Activated CD8-positive, alpha-beta memory T cell treated with anti-CD3 and anti-CD28 coated beads for 36 hours (primary cell): ENCODE results near the gene KIF5C. TPM values are rescaled to one million over a fixed set of nuclear protein-coding genes. Genes with fewer than 3 reads are reported as not detected.

Source experiments
- CTCF ChIA-PET: fragments of 350-600 bp; sonication (Branson Sonifier 250); formaldehyde crosslinking; loops from one replicate; lab custom pipeline; 2021; ENCODE audit warnings: antibody characterized with exemption; lab: Charles Lee
- POLR2A ChIA-PET: fragments of 350-600 bp; sonication (Branson Sonifier 250); formaldehyde crosslinking; loops from one replicate; lab custom pipeline; 2021; ENCODE audit warnings: antibody characterized with exemption; lab: Charles Lee
- total RNA-seq, 2 experiments: library from RNA; stranded (reverse); gene quantifications; one replicate each; pipeline ENCODE4 v1.2.3, GENCODE V29; 2021

Gene KIF5C
- total RNA-seq, 2 experiments from 2014 or later = 24.3 to 25.4 TPM

DNA sequence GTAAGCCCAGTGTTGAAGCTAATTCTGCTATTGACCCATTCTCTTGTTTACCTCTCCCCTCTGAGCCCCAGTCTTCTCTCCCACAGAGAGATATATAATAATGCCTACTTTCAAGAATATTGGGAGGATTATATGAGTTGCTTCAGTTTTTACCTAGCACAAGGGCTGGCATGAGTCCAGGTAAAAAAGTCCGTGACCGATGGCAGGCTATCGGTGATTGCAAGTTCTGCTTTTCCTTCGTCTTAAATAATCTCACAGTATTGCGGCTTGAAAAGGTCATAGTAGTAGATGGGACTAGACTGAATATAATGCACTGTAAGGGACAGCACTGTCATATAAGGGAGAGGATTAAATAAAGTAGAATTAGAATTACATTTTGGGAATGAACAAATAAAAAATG lies 77.6 kb downstream of the KIF5C start:
- POLR2A ChIA-PET = no interaction called here
- CTCF ChIA-PET = no interaction called here

DNA sequence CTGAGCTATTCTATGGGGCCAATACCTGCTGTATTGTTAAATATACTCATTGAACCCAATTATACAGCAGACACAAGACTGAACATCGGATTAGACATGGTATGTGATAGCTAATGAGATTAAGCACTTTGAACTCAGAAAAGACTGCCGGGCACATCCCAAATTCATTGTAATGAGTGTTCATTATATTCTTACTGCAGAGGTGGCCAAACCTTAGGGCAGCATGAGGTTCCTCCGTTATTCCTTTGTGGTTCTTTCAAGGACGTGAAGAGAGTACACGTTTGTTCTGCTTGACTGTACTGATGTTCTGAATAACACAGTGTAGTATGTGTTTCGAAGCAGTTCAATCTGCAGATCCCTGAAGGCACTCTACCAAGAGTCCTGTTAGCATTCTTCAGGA lies 78.4 kb downstream of the KIF5C start:
- ChIA-PET CTCF (no interaction called here), POLR2A (no interaction called here)

DNA sequence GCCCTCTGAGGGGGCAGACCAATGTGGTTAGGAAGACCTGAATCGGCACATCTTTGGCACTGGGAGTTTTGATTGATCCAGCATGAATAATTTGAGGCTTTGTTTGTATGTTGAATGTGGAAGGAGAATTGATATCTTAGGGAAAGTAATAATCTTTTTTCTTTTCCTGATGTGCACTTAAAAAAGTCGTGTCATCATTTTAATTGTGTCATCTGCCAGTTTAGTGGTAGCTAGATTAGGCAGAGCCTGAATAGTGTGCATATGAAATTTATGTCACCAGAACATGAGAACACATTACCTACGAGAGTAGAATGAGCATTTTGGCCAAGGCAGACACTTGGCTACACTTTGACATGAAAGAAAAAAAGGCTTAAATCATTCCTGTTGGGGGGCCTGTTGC lies 79.5 kb downstream of the KIF5C start:
- ChIA-PET POLR2A (no interaction called here), CTCF (no interaction called here)

DNA sequence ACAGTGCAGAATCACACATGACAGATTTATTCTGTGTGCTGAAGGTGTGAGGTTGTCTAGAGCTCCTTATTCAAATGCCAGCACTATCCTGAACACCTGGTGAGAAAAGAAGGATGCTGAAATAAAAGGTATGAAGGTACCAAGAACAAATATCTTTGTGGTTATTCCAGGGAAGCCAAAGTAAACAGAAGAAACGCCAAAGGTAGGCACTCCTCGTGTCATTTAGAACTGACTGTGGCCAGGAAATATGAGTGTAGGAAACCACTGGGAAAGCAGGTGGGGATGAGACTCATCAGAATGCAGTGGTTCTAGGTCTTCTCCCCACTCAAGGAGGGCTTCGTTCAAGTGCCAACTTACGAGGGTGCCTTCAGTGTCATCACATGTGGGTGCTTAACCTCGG lies 80.8 kb downstream of the KIF5C start:
- ChIA-PET POLR2A (no interaction called here), CTCF (no interaction called here)

DNA sequence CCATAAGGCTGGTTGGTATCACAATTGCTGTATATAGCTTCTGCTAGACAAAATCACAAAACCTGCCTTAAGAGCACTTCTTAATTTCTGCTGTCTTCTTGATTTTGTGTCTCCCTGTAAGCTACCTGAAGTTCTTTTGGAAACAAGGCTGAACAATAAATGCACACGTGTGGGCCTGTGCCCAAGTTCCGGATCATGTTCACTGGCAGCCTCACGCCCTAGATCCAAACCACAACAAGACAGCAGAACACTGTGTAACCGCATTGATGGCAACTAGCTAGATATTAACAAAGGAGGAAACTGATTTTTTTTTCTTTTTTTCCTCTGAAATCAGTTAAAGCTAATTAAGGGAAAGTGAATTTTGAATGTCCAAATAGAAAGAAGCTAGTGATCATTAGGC lies 82.0 kb downstream of the KIF5C start:
- ChIA-PET CTCF (no interaction called here), POLR2A (no interaction called here)

DNA sequence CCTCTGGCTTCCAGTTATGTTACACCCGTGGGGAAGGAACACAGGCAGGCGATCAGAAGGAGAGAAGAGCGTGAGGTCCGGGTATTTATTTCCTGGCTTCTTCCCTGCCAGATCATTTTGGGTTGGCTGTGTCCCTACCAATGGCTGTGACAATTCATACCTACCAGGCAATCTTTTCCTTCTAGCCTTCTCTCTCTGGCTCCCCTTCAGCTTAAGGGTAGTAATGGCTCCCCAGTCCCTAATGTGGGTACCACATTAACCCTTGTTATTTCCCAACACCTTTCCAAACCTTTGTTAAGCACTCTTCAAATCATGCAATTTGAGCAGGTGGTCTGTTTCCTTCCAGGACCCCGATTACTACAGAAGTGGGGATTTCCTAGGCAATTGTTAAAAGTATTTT lies 84.7 kb downstream of the KIF5C start:
- CTCF ChIA-PET = interaction anchor here (1.4 kb wide), 1 partner anchor 58 kb away, joined by 4 read pairs; no protein-coding TSS in a partner anchor
- POLR2A ChIA-PET = no interaction called here

DNA sequence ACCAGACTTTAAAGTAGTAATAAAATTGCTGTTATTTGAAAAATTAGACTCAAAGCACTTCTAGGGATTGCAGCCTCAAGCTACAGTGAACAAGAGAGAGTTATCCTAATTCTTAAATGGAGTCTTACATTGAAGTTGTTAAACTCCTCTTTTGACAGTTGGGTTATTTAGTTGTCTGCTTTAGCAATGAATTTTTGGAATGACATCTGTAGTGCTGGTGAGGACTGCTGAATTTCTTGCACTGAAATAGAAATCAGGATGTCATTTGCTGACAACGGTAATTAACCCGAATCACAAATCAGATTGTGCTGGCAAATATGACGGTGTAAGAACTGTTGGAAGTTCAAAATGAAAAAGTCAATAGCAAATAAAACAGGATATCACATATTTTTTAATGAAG lies 85.5 kb downstream of the KIF5C start:
- CTCF ChIA-PET = no interaction called here

DNA sequence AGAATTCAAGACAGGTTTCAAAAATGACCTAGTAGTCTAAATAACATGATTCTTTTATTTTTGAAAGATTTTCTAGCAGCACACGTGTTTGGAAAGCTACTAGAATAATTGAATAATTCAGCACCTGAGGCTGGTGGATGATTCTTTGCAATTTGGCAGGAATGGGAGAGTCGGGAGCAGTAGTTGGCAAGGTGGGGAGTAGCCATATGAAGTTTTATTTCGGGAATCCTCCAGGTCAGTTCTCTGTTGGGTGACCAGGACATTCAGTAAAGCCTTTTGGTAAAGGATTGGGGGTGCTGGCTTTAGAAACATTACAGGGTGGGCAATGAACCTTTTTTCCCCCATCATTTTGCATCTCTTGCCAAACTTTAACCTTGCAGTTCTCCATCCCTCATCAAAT lies 88.4 kb downstream of the KIF5C start:
- ChIA-PET POLR2A (no interaction called here), CTCF (no interaction called here)

More for the DNA sequence above, 85.5 kb downstream of the KIF5C start:
- POLR2A ChIA-PET = no interaction called here

DNA sequence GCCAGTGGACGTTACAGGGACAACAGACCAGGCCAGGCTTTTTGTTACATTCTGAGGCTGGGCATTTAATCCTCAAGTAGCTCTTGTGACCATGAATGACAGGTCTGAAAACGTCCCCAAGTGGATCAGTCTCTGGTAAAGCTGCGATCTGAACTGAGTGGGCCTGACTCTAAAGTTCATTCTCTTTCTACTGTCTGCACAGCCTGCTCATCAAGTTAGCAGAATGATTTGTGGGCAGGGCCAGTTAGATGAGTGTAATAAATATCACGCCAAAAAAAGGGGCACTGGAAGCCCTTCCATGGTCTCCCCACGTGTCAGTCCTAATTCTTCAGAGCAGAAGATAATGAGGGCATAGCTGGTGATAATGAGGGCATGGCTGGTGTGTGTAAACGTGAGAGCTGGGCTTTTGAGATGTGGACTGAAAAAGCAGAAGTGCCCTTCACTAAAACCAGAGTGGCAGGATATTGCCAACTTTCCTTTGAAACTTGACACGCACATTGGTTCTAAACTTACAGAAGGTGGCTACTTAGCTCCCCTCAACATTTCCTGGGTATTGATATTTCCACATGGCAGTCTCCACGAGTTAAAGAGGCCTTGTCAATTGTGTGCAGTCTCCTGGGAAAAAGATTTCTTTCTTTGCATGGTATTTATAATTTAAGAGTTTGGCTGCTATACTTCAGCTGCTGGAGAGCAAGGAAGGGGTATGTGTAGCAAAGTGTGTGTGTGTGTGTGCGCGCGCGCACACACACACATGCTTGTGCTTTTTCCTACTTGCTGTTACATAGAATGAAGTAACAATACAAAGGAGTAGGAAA lies 90.8 kb downstream of the KIF5C start:
- ChIA-PET CTCF (no interaction called here), POLR2A (interaction anchor here (0.5 kb wide), 1 partner anchor 79 kb away, joined by 3 read pairs; no protein-coding TSS in a partner anchor)

DNA sequence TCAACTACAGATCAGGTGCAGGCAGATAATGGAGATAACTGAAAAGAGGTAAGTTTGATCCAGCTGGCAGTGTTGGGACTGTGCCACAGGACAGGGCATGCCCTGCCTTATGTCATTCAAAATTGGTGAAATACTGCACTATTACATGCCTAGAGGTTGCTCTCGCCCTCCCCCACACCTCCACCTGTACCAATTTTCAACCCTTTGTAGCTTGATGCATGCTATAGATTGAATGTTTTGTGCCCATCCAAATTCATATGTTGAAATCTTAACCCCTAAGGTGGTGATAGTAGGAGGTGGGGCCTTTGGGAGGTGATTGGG lies 91.4 kb downstream of the KIF5C start:
- ChIA-PET CTCF (no interaction called here), POLR2A (no interaction called here)

DNA sequence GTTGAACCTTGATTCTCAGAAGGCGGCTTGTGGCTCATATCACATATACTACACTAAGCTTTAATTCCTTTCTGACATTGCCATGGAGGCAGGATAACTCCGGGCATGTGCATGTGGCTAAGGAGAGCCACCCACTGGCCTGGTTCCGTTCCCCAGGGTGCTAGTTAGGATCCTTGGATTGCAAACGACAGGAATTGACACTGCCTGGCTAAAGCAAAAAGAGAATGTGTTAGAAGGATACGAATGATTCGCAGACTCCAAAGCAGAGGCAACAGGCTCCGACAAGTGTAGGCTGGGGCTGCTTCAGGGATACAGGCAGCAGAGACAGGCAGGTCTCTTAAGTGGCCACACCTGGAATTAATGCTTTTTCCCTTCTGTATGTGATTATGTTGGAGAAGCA lies 92.0 kb downstream of the KIF5C start:
- POLR2A ChIA-PET = no interaction called here
- CTCF ChIA-PET = no interaction called here

DNA sequence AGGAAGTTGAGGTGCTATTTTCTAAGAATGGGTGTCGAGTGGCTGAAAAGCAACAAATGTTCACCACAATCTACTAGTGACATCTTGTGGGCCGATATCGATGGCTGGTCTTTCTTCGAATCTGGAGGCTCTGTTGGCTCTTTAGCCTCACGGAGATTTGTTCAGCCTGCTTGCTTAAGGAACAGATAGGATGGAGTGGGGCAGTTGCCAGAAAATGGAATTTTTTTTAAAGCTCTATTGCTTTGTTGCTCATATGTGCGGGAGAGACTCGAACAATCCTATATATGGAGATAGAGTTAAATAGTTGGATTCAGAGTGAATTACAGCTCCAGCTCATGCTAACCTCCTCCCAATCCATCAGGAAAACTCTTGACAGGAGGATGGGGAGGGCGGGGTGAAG lies 92.6 kb downstream of the KIF5C start:
- CTCF ChIA-PET = no interaction called here
- POLR2A ChIA-PET = no interaction called here

DNA sequence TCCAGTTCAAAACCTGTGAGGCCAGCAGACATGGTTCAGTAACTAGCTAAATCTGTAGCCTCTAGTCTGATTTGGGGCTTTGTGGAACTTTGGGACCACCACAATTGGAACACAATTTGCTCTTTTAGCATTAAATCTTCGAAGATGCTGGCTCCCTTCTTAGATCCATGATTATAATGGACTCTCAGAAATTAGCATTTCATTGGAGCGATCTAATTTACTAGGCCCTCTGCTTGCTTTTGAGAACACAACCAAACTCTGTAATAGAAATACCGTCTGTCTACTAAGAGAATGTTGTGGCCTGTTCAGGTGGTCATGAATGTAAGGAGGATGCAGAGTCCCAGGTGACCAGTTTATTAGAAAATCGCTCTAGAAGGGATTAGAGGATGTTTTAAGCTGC lies 93.3 kb downstream of the KIF5C start:
- ChIA-PET POLR2A (no interaction called here), CTCF (no interaction called here)

DNA sequence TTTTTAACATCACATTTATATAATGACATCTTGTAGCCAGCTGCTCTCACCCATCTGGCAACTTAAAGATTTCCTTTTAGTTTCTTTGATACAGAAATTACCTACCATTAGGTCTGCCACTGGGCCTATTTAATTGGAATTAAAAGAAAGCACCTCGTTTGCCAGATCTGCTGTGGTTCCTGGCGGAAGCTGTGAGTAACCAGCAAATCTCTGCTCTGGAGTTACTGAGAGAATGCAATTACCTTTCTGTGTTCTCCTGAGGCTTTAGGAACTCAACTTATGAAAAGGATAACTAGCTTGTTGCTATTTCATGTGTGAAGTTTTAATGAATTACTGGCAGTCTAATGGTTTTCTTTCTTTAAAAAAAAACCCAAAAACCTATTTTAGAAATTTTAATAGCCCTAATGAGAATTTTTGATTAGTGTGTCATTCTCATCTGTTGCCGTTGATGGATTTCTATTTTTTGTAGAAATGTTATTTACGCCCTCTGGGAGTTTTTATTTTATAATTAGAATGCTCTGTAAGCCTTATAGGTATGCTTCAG lies 93.8 kb downstream of the KIF5C start:
- ChIA-PET CTCF (no interaction called here), POLR2A (no interaction called here)

DNA sequence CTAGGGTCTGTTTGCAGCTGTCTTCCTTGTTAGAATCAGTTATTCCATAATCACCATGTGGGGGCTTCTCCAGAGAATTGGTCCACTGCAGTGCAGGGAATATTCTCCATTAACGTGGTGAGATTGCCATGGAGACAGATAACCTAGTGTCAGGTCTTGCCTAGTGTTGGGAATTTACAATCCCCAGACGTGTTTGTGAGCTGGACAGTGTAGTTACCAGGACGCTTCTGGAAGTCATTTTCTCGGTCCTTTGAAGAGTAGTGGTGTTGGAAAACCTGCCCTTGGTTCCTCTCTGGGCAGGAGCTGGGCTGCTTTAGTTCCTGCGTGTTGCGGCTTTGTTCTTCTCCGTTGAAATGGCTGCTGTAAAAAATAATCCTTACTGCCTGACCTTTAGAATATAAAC lies 94.6 kb downstream of the KIF5C start:
- ChIA-PET POLR2A (no interaction called here), CTCF (interaction anchor here (0.6 kb wide), 1 partner anchor 95 kb away, joined by 3 read pairs; no protein-coding TSS in a partner anchor)

DNA sequence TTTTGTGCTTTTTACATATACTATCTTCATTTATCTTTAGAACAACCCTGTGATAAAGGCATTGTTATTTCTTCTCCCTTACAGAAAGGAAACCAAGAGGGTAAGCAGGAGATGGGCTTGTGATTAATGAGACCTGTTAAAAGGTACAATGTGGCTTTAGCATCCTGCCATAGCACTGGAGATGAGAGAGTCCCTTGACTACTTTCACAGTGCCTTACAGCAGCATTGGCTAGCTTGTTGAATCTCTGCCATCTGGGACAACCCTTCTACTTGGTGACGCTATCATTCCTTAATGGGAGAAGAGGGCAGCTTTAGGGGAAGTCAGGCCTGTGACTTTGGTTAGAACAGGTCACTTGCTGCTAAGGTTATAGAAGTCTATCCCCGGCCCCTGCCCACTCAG lies 95.4 kb downstream of the KIF5C start:
- ChIA-PET POLR2A (no interaction called here), CTCF (no interaction called here)

DNA sequence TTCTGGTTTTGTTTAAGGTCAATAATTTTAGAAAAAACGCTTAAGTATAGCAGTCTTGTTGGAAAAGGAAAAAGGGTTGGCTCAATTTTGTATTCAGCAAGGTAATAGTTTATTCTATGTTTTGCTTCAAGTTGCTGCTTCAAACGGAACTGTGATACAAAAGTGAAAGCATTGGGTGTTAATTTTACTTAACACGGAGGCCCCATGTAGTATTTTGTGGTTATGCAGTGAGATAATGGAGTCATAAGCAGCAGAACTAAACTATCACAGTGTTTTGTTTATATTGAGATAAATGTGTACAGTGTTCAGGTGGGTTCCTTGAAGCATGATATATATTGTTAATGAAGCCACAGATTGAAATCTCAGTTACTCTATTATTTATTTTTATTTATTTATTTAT lies 96.5 kb downstream of the KIF5C start:
- POLR2A ChIA-PET = no interaction called here
- CTCF ChIA-PET = no interaction called here

DNA sequence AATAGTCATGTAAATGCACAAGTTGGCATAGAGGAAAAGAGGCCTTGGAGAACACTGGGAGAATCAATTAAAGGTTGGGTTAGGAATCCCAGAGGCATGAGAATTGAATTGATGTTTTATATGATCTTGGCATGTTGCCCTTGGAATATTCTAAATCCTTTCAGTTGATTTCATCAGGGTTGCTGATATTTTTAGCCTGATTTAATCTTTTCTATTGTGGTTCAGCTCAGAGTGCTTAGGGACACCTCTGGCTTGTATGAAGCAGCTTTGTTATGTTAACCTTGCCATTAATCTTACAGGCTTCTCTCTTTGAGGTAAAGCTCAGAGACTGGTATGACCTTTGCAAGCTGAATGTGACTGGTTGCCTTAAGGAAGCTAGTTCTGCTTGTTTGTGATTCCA lies 99.1 kb downstream of the KIF5C start:
- ChIA-PET POLR2A (no interaction called here), CTCF (no interaction called here)

DNA sequence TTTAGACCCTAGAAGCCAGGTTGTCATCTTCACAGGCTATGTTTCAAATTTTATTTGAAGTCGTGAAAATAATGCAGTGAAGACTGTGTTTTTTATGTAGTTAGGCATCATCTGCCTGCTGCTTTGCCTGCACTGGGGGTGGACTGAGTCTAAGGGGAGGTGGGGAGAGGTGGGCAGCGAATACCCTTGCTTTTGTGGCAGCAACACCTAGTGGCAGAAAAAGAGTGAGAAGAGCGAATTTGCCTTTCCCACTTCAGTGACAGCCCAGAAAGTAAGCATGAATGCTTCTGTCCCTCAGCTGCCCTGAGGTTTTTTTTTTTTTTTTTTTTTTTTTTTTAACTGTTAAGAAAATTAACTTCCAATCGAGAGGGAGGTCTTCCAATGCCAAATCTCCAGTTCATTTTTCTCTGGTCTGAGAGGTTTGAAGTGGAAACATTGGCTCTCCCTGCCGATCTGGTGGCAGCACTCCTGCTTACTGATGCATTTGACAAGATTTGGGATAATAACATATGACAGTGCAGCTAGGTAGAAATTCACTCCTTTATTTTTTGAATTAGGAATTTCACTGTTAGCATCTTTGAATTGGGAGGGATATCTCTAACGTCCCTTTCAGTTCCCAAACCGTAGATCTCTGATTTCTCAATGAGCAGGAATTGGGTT lies 103.1 kb downstream of the KIF5C start:
- ChIA-PET CTCF (no interaction called here), POLR2A (no interaction called here)

DNA sequence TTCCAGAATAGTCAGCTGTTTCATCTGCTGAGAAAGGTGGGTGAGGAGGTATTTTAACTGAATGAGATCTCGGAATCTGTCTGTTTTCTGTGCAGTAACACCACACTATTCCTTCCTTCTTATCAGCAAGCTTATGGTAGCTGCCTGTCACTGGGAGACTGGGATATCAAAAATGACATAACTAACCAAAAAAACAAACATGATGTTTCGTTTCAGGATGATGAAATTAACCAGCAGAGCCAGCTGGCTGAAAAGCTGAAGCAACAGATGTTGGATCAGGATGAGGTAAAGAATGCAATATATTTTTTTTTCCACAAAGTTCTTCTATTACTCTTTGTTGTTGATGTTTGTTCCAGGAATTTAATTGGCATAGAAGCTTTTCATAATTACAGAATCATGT lies 103.7 kb downstream of the KIF5C start:
- CTCF ChIA-PET = no interaction called here
- POLR2A ChIA-PET = no interaction called here
